WTC11 (cell line): ENCODE measurements around the gene IQSEC1. TPM values are rescaled to one million over a fixed set of nuclear protein-coding genes. Genes with fewer than 3 reads are reported as not detected.

ENCODE experiments used
- ATAC-seq: fragments of 200-7000 bp; cut with Tn5 transposase; 2 replicates; pipeline ENCODE4 v1.10.0; 2021; ENCODE audit warnings: mild to moderate bottlenecking, moderate library complexity
- CTCF ChIA-PET: fragments of 300-600 bp; sonication (Branson Sonifier 250); formaldehyde crosslinking; loops from one replicate; lab custom pipeline; 2021; ENCODE audit warnings: antibody characterized with exemption; lab: Charles Lee
- POLR2A ChIA-PET: fragments of 350-600 bp; sonication (Branson Sonifier 250); formaldehyde crosslinking; loops from one replicate; lab custom pipeline; 2021; ENCODE audit warnings: antibody characterized with exemption; lab: Charles Lee
- DNase-seq: peaks from one replicate; pipeline ENCODE4 v3.0.0; 2021; ENCODE audit warnings: low spot score
- H3K27ac Mint-ChIP-seq: 2 replicates; pipeline ENCODE4 v1.8.0; 2021; ENCODE audit warnings: mixed read lengths
- H3K27me3 Mint-ChIP-seq: 2 replicates; pipeline ENCODE4 v1.8.0; 2021; ENCODE audit warnings: low read depth, mild to moderate bottlenecking, moderate library complexity, mixed read lengths
- H3K36me3 Mint-ChIP-seq: 2 replicates; pipeline ENCODE4 v1.8.0; 2021; ENCODE audit warnings: mixed read lengths
- H3K4me1 Mint-ChIP-seq: 2 replicates; pipeline ENCODE4 v1.8.0; 2022; ENCODE audit warnings: mixed read lengths
- H3K4me3 Mint-ChIP-seq: 2 replicates; pipeline ENCODE4 v1.8.0; 2021; ENCODE audit warnings: mild to moderate bottlenecking, moderate library complexity, mixed read lengths
- H3K9me3 Mint-ChIP-seq: 2 replicates; pipeline ENCODE4 v1.8.0; 2021; ENCODE audit warnings: mixed read lengths
- ELF4 ChIP-seq: sonication (generic); formaldehyde crosslinking; IDR thresholded peaks from 2 replicates; pipeline ENCODE4 v1.8.1; 2022; ENCODE audit warnings: low read depth, mild to moderate bottlenecking, moderate library complexity, missing genetic modification reagents
- GABPB1 ChIP-seq: sonication (generic); formaldehyde crosslinking; IDR thresholded peaks from 2 replicates; pipeline ENCODE4 v1.8.1; 2023; ENCODE audit warnings: mild to moderate bottlenecking, missing genetic modification reagents
- MXD4 ChIP-seq: fragments of 250-450 bp; sonication (Bioruptor Pico); IDR thresholded peaks from 2 replicates; pipeline ENCODE4 v1.8.0; 2021; ENCODE audit warnings: mild to moderate bottlenecking, moderate library complexity, borderline replicate concordance
- MYBL2 ChIP-seq: sonication (generic); formaldehyde crosslinking; IDR thresholded peaks from 2 replicates; pipeline ENCODE4 v1.8.1; 2023; ENCODE audit warnings: mild to moderate bottlenecking, moderate library complexity, missing genetic modification reagents
- NFE2L1 ChIP-seq: sonication (generic); formaldehyde crosslinking; IDR thresholded peaks from 2 replicates; pipeline ENCODE4 v1.8.1; 2023; ENCODE audit warnings: missing genetic modification reagents
- NR2C2 ChIP-seq: sonication (generic); formaldehyde crosslinking; IDR thresholded peaks from 2 replicates; pipeline ENCODE4 v1.8.0; 2022; ENCODE audit warnings: mild to moderate bottlenecking, missing genetic modification reagents
- ZNF263 ChIP-seq: sonication (generic); formaldehyde crosslinking; IDR thresholded peaks from 2 replicates; pipeline ENCODE4 v1.8.1; 2022; ENCODE audit warnings: low read depth, mild to moderate bottlenecking, moderate library complexity, missing genetic modification reagents
- total RNA-seq: library from RNA; stranded (reverse); gene quantifications from 3 replicates; pipeline ENCODE4 v1.2.3, GENCODE V29; 2021
- TF ChIP-seq, protein P1 (sequence below): fragments of 250-450 bp; sonication (Bioruptor Pico); IDR thresholded peaks from 2 replicates; pipeline ENCODE4 v1.9.0; 2021; ENCODE audit warnings: mild to moderate bottlenecking
- TF ChIP-seq, protein P2 (sequence below): fragments of 250-450 bp; sonication (Bioruptor Pico); conservative IDR thresholded peaks from 2 replicates; pipeline ENCODE4 v1.9.0; 2021; ENCODE audit warnings: mild to moderate bottlenecking
- TF ChIP-seq, protein P3 (sequence below): sonication (generic); formaldehyde crosslinking; conservative IDR thresholded peaks from 2 replicates; pipeline ENCODE4 v1.8.1; 2023; ENCODE audit warnings: mild to moderate bottlenecking, low read depth, missing genetic modification reagents, moderate library complexity
- TF ChIP-seq, protein P4 (sequence below): sonication (generic); formaldehyde crosslinking; IDR thresholded peaks from 2 replicates; pipeline ENCODE4 v1.8.1; 2023; ENCODE audit warnings: mild to moderate bottlenecking, missing genetic modification reagents
- TF ChIP-seq, protein P5 (sequence below): sonication (generic); formaldehyde crosslinking; IDR thresholded peaks from 2 replicates; pipeline ENCODE4 v1.8.0; 2022; ENCODE audit warnings: mild to moderate bottlenecking, missing genetic modification reagents
- TF ChIP-seq, protein P6 (sequence below): sonication (generic); formaldehyde crosslinking; IDR thresholded peaks from 2 replicates; pipeline ENCODE4 v1.8.0; 2022; ENCODE audit warnings: mild to moderate bottlenecking, missing genetic modification reagents
- TF ChIP-seq, protein P7 (sequence below): sonication (generic); formaldehyde crosslinking; IDR thresholded peaks from 2 replicates; pipeline ENCODE4 v1.8.0; 2022; ENCODE audit warnings: missing genetic modification reagents

Gene IQSEC1
- total RNA-seq, 1 experiment from 2014 or later: 35.0 TPM

DNA sequence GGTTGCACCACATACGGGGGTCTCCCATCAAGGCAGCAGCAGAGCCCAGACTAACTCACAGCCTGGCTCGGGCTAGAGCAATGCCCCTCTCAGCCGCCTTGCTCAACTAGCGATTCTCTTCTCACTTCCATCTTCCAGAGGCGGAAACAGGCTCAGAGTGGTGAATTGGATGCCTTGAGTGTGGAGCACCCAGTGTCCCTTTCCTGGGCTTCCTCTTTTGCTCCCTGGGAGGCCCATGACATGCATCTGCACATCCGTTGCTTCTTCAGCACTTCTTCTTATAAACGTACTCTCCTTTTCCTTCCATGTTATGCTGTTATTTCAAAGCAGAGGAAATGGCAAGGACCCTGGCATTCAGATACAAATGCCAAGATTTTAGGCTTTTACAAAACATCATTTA, 2.1 kb upstream of the IQSEC1 start (continued):
- TF ChIP-seq, protein P1, sequence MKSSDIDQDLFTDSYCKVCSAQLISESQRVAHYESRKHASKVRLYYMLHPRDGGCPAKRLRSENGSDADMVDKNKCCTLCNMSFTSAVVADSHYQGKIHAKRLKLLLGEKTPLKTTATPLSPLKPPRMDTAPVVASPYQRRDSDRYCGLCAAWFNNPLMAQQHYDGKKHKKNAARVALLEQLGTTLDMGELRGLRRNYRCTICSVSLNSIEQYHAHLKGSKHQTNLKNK (CRISPR knock-in tag): no peak

DNA sequence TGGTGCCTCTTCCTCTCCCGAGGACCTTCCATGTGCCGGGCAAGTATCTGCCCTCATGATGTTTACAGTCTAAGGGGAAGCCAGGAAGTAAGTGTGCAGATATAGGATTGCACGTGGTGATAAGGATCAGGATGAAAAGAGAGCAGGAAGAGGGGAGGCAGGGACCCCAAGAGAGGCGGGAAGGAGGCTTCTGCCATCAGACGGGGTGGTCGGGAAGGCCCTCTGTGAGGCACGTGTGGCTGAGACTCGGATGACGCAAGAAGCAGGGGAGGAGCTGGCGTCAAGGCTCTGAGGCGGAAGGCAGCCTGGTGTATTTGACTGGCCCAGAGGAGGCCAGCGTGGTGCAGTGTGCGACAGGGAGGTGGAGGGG, 762 bp upstream of the IQSEC1 start:
- H3K27me3 Mint-ChIP-seq: peaks cover 33% of the 10 kb centered on the region
- POLR2A ChIA-PET: interaction anchor here (0.6 kb wide), 1 partner anchor 554 kb away, joined by 3 read pairs; no protein-coding TSS in a partner anchor
- DNase-seq: no peak
- H3K4me1 Mint-ChIP-seq: peaks cover 9% of the 10 kb centered on the region; the same call in 1 of the 2 replicates
- H3K9me3 Mint-ChIP-seq: no peaks in the 10 kb centered on the region
- no peak overlapping the region for H3K27ac Mint-ChIP-seq
- TF ChIP-seq GABPB1 (CRISPR knock-in tag) (no peak), ZNF263 (CRISPR knock-in tag) (no peak), MXD4 (CRISPR knock-in tag) (no peak), NFE2L1 (no peak)
- TF ChIP-seq, protein P2, sequence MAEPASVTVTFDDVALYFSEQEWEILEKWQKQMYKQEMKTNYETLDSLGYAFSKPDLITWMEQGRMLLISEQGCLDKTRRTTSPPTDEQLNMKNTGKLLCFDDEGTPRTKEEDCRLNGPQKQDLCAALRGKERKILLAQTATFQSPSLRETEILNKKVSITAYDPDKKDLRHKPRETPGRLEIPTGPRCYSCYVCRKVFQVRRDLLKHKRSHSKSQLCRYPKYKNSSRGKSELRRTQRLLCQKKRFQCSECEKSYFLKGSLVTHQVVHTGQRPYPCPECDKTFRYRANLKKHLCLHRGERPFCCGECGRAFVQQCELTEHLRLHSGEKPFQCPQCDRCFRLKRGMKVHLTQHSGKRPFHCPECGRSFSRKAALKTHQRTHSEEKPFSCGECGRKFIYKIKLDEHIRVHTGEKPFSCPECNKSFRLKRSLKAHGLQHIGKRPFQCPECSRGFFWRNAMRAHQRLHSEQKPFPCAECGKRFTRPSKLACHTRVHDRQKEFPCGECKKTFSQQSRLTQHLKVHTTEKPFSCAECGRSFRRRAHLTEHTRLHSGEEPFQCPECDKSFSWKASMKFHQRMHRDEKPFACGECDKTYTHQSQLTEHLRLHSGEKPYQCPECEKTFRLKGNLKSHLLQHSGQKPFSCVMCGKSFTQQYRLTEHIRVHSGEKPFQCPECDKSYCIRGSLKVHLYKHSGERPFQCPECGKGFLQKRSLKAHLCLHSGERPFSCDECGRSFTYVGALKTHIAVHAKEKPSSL (CRISPR knock-in tag): no peak
- TF ChIP-seq, protein P3, sequence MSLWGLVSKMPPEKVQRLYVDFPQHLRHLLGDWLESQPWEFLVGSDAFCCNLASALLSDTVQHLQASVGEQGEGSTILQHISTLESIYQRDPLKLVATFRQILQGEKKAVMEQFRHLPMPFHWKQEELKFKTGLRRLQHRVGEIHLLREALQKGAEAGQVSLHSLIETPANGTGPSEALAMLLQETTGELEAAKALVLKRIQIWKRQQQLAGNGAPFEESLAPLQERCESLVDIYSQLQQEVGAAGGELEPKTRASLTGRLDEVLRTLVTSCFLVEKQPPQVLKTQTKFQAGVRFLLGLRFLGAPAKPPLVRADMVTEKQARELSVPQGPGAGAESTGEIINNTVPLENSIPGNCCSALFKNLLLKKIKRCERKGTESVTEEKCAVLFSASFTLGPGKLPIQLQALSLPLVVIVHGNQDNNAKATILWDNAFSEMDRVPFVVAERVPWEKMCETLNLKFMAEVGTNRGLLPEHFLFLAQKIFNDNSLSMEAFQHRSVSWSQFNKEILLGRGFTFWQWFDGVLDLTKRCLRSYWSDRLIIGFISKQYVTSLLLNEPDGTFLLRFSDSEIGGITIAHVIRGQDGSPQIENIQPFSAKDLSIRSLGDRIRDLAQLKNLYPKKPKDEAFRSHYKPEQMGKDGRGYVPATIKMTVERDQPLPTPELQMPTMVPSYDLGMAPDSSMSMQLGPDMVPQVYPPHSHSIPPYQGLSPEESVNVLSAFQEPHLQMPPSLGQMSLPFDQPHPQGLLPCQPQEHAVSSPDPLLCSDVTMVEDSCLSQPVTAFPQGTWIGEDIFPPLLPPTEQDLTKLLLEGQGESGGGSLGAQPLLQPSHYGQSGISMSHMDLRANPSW (CRISPR knock-in tag): no peak
- TF ChIP-seq, protein P4, sequence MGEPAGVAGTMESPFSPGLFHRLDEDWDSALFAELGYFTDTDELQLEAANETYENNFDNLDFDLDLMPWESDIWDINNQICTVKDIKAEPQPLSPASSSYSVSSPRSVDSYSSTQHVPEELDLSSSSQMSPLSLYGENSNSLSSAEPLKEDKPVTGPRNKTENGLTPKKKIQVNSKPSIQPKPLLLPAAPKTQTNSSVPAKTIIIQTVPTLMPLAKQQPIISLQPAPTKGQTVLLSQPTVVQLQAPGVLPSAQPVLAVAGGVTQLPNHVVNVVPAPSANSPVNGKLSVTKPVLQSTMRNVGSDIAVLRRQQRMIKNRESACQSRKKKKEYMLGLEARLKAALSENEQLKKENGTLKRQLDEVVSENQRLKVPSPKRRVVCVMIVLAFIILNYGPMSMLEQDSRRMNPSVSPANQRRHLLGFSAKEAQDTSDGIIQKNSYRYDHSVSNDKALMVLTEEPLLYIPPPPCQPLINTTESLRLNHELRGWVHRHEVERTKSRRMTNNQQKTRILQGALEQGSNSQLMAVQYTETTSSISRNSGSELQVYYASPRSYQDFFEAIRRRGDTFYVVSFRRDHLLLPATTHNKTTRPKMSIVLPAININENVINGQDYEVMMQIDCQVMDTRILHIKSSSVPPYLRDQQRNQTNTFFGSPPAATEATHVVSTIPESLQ (CRISPR knock-in tag): no peak
- peak; percentile 6; the same call in 1 of the 2 replicates for ATAC-seq
- CTCF ChIA-PET: interaction anchor here (0.6 to 1.2 kb wide), 2 partner anchors 18 to 387 kb away, joined by 3 to 4 read pairs; no protein-coding TSS in a partner anchor
- no peak overlapping the region; the same call in 1 of the 2 replicates for H3K4me3 Mint-ChIP-seq
- H3K36me3 Mint-ChIP-seq: no peaks in the 10 kb centered on the region

DNA sequence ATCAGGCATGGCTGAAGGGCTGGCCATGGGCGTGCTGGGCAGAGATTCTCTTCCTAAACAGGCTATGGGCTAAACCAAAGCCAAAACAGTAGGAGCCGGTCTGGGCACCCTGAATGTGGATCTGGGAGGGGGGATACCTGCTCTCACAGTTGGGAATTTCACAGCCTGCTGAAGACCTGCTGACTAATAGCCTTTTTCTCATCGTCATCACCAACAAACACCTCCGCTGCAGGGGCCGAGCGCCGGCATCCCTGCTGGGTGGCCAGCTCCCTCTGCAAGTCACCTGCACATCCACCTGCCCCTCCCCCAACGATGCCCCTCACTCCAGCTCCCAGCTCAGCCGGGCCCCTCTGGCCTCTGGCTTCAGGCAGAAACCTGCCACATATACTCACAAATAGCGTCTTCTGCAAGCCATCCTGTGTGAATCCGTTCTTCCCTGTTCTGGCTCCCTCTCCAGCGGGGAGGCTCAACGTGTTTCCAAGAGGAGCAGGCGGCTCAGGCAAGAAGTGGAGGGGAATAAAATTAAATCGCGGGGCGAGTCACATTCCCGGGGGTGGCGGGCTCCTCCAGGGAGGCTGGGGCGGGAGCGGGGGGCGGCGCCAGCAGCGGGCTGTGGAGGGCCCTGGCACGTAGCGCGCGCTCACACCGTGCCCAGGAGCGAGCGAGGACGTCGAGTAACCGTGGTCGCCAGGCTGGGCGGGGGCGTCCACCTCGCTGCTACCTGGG, 466 bp downstream of the IQSEC1 start:
- POLR2A ChIA-PET: no interaction called here
- Mint-ChIP-seq H3K27ac (no peak overlapping the region), H3K9me3 (no peaks in the 10 kb centered on the region), H3K27me3 (peaks cover 33% of the 10 kb centered on the region), H3K4me1 (peaks cover 9% of the 10 kb centered on the region; the same call in 1 of the 2 replicates), H3K4me3 (peak overlapping the region; percentile 70), H3K36me3 (no peaks in the 10 kb centered on the region)
- peak; percentile 35 for DNase-seq
- peak; percentile 49 for ATAC-seq
- TF ChIP-seq NR2C2 (CRISPR knock-in tag) (no peak), ELF4 (no peak), MYBL2 (no peak)
- TF ChIP-seq, protein P5, sequence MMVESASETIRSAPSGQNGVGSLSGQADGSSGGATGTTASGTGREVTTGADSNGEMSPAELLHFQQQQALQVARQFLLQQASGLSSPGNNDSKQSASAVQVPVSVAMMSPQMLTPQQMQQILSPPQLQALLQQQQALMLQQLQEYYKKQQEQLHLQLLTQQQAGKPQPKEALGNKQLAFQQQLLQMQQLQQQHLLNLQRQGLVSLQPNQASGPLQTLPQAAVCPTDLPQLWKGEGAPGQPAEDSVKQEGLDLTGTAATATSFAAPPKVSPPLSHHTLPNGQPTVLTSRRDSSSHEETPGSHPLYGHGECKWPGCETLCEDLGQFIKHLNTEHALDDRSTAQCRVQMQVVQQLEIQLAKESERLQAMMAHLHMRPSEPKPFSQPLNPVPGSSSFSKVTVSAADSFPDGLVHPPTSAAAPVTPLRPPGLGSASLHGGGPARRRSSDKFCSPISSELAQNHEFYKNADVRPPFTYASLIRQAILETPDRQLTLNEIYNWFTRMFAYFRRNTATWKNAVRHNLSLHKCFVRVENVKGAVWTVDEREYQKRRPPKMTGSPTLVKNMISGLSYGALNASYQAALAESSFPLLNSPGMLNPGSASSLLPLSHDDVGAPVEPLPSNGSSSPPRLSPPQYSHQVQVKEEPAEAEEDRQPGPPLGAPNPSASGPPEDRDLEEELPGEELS (CRISPR knock-in tag): no peak
- TF ChIP-seq, protein P6, sequence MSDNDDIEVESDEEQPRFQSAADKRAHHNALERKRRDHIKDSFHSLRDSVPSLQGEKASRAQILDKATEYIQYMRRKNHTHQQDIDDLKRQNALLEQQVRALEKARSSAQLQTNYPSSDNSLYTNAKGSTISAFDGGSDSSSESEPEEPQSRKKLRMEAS: 0 out of 2 replicates have a peak, but pooled peaks have one; percentile 23
- TF ChIP-seq, protein P7, sequence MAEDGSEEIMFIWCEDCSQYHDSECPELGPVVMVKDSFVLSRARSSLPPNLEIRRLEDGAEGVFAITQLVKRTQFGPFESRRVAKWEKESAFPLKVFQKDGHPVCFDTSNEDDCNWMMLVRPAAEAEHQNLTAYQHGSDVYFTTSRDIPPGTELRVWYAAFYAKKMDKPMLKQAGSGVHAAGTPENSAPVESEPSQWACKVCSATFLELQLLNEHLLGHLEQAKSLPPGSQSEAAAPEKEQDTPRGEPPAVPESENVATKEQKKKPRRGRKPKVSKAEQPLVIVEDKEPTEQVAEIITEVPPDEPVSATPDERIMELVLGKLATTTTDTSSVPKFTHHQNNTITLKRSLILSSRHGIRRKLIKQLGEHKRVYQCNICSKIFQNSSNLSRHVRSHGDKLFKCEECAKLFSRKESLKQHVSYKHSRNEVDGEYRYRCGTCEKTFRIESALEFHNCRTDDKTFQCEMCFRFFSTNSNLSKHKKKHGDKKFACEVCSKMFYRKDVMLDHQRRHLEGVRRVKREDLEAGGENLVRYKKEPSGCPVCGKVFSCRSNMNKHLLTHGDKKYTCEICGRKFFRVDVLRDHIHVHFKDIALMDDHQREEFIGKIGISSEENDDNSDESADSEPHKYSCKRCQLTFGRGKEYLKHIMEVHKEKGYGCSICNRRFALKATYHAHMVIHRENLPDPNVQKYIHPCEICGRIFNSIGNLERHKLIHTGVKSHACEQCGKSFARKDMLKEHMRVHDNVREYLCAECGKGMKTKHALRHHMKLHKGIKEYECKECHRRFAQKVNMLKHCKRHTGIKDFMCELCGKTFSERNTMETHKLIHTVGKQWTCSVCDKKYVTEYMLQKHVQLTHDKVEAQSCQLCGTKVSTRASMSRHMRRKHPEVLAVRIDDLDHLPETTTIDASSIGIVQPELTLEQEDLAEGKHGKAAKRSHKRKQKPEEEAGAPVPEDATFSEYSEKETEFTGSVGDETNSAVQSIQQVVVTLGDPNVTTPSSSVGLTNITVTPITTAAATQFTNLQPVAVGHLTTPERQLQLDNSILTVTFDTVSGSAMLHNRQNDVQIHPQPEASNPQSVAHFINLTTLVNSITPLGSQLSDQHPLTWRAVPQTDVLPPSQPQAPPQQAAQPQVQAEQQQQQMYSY (CRISPR knock-in tag): no peak
- CTCF ChIA-PET: interaction anchor here (1.2 to 1.3 kb wide), 2 partner anchors 19 kb away, joined by 4 to 6 read pairs; no protein-coding TSS in a partner anchor
